G401.6 (cell line): ENCODE results near the gene RTEL1.
"Not testable (repeated sequence)": the region's sequence is repeated elsewhere in the genome, so short reads cannot be mapped to it uniquely, and the experiment has no call there.

Source experiments
- FAIRE-seq: peaks from 2 replicates; lab custom pipeline; 2012; peaks lifted over from hg19 to GRCh38; lab: Jason Lieb, UNC

RTEL1 gene

GRCh38 chr20:63730189-63730733 is 72.1 kb downstream of the RTEL1 start:
- not testable (repeated sequence) for FAIRE-seq

GRCh38 chr20:63731410-63731809 is 73.3 kb downstream of the RTEL1 start:
- FAIRE-seq: no peak

- no peak for FAIRE-seq
Observed at GRCh38 chr20:63732118-63733095, 74.3 kb downstream of the RTEL1 start.

- FAIRE-seq: no peak
Observed at GRCh38 chr20:63733117-63733516, 75.0 kb downstream of the RTEL1 start.

- no peak for FAIRE-seq
Observed at GRCh38 chr20:63733579-63734081, 75.5 kb downstream of the RTEL1 start.

- FAIRE-seq: no peak
Observed at GRCh38 chr20:63734111-63734945, 76.2 kb downstream of the RTEL1 start.

- no peak for FAIRE-seq
Observed at GRCh38 chr20:63734946-63735858, 77.1 kb downstream of the RTEL1 start.

- no peak for FAIRE-seq
Observed at GRCh38 chr20:63735859-63736718, 78.0 kb downstream of the RTEL1 start, which contains the start of gene LIME1. Gene LIME1 (plus strand): TSS chr20:63736664. CDS start chr20:63737550, 886 bp downstream.

GRCh38 chr20:63736893-63737694 is 79.0 kb downstream of the RTEL1 start:
- no peak for FAIRE-seq

GRCh38 chr20:63737695-63737944 is 79.5 kb downstream of the RTEL1 start:
- no peak for FAIRE-seq

- FAIRE-seq: no peak
Observed at GRCh38 chr20:63737945-63738686, 80.0 kb downstream of the RTEL1 start.

GRCh38 chr20:63738687-63739129 is 80.6 kb downstream of the RTEL1 start:
- FAIRE-seq: no peak

- no peak for FAIRE-seq
Observed at GRCh38 chr20:63739130-63740069, 81.3 kb downstream of the RTEL1 start, which contains the start of gene SLC2A4RG. Gene SLC2A4RG (plus strand): TSS chr20:63739776. CDS start chr20:63739913, 137 bp downstream.

- FAIRE-seq: no peak
Observed at GRCh38 chr20:63740070-63740626, 82.0 kb downstream of the RTEL1 start.

GRCh38 chr20:63740627-63741353 is 82.7 kb downstream of the RTEL1 start:
- FAIRE-seq: no peak

GRCh38 chr20:63741354-63741675 is 83.2 kb downstream of the RTEL1 start:
- FAIRE-seq: no peak
